Spinal cord (tissue), 10 donors: Measurements from ENCODE around the gene ARSG. TPM values are rescaled to one million over a fixed set of nuclear protein-coding genes. Genes with fewer than 3 reads are reported as not detected.

Source experiments
- DNase-seq, 6 donors: peaks; one replicate each; pipeline versions ENCODE4 v3.0.0 to v3.0.0-alpha.2; 2013 to 2015; ENCODE audit warnings: low spot score in 6 of 6, low read depth in 4 of 6
- H3K27ac ChIP-seq: one replicate; pipeline ENCODE4 v1.5.1; 2013; ENCODE audit warnings: low read depth, low read length, control low read depth
- H3K27me3 ChIP-seq: one replicate; pipeline ENCODE4 v1.6.1; 2013; ENCODE audit warnings: low read length; ENCODE audit not compliant: control insufficient read depth, insufficient read depth
- H3K36me3 ChIP-seq: one replicate; pipeline ENCODE4 v1.6.1; 2013; ENCODE audit warnings: low read length; ENCODE audit not compliant: control insufficient read depth, insufficient read depth
- H3K4me1 ChIP-seq: one replicate; pipeline ENCODE4 v1.6.1; 2013; ENCODE audit warnings: low read length; ENCODE audit not compliant: control insufficient read depth, insufficient read depth
- H3K4me3 ChIP-seq: one replicate; pipeline ENCODE4 v1.5.1; 2013; ENCODE audit warnings: low read depth, low read length, control low read depth
- H3K9me3 ChIP-seq: one replicate; pipeline ENCODE4 v1.6.1; 2013; ENCODE audit warnings: low read length; ENCODE audit not compliant: control insufficient read depth, insufficient read depth
- WGBS: methylation state at CpG from one replicate; pipeline ENCODE4 v1.1.5; 2013; ENCODE audit warnings: missing lambda C conversion rate; ENCODE audit not compliant: insufficient coverage; 5-methylcytosine and 5-hydroxymethylcytosine counted together
- polyA plus RNA-seq, 2 donors: library from polyadenylated mRNA; unstranded; fragments of 120-200 nt; gene quantifications; one replicate each; pipeline ENCODE4 v1.2.1, GENCODE V29; 2013; ENCODE audit not compliant: insufficient read length in 2 of 2
- small RNA-seq: library from RNA; depleted of rRNA; stranded (forward); fragments of <200 nt; gene quantifications from one replicate; pipeline ENCODE3, GENCODE V24; 2014; ENCODE audit warnings: low replicate concordance
- total RNA-seq, 2 donors: library from RNA; depleted of rRNA in 1 of 2; stranded (reverse); fragments of 120-200 nt in 1 of 2; fragments of >200 nt in 1 of 2; gene quantifications; one replicate each; pipeline versions ENCODE4 v1.2.3 to v1.2.4, GENCODE V29; 2013 to 2014
- donor health status: healthy.

ARSG gene
- total and polyA plus RNA-seq, 4 donors: 8.2 to 18.8 (median 9.9) TPM

DNA sequence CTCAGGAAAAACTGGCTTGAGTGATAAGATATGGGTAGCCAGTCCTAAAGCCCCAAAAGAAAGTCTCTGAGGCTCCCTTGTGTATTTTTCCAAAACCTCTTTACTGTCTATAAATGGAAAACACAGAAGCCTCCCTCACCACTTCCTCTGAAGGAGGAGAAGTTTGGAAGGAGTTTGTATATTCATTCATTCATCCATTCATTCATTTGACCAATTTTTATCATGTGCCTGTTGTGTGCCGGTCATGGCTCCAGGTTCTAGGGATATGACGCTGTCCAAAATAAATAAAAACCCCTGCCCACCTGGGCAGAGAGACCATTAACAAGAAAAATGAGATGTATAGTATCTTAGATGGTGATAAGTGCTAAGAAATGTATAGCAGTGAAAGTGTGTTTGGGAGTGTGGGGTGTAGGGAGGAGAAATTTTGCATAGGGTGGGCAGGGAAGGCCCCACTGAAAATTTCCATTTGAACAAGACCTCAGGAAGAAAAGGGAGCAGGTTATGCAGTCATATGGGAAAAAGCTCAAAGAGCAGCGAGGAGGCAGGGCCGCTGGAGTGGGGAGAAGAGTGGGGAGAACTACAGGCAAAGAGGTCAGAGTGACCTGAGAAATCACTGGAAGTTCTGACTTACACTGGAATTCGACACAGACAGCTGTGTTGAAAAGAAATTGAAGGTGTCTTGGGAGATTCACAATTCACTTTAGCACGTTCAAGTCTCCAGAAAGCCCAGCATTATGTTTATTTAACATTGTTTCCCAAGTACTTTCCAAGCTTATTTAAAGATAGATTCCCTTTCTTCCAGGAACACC is 172.1 kb downstream of the ARSG start:
- H3K36me3 ChIP-seq: no peaks in the 10 kb centered on the region
- WGBS: 67% methylated on average over 3 of the region's 6 CpGs
- H3K9me3 ChIP-seq: no peaks in the 10 kb centered on the region
- peaks cover 5% of the 10 kb centered on the region for H3K4me1 ChIP-seq
- H3K4me3 ChIP-seq: no peak overlapping the region
- peaks cover 2% of the 10 kb centered on the region for H3K27me3 ChIP-seq
- H3K27ac ChIP-seq: no peak overlapping the region
- DNase-seq: no peak

DNA sequence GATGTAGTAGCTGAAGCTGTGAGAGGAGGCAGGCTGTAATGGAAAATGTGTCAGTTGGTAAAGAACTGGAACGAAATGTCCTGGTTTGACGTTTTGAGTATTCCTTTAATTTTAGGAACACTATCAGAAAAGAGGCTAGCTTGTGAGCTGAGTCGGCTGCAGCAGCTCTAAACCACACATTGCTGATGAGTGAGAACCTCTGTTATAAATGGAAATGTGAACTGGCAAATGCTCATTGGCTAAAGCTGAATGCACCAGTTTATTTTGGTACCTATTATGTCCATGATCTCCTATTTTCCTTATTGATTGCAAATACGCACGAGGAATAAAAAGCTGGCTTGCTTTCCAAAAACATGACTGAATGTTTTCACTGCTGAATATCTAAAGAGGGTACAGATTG is 177.0 kb downstream of the ARSG start:
- Histone ChIP-seq H3K9me3 (no peaks in the 10 kb centered on the region), H3K36me3 (no peaks in the 10 kb centered on the region), H3K4me3 (no peak overlapping the region), H3K27me3 (no peaks in the 10 kb centered on the region), H3K27ac (no peak overlapping the region), H3K4me1 (no peaks in the 10 kb centered on the region)
- no peak for DNase-seq
- 29% methylated on average over 3 of the region's 5 CpGs for WGBS

DNA sequence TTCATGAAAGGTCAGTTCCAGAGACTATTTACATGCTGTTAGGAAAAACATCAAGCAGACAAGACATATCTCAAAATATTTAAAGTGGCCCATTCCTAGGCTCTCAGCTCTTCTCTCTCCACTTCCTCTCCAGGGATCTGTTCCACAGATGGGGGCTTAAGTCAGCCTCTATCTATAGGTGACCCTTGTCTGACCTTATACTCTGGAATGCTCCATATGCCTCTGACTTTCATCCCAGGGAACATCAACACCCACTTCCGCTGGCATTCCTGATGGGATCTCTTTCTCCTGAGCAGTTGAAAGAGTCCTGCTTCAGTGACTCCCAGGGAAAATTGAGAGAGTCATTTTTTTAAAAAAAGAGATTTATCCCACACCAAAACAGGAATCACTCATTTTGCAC is 177.5 kb downstream of the ARSG start:
- no peaks in the 10 kb centered on the region for H3K4me1 ChIP-seq
- no peak overlapping the region for H3K4me3 ChIP-seq
- H3K36me3 ChIP-seq: no peaks in the 10 kb centered on the region
- WGBS: no CpG with 5 or more reads among the region's 1 CpG
- no peaks in the 10 kb centered on the region for H3K9me3 ChIP-seq
- DNase-seq: no peak
- H3K27ac ChIP-seq: no peak overlapping the region
- no peaks in the 10 kb centered on the region for H3K27me3 ChIP-seq

Small RNA genes within 50 kb of the gene (small RNA-seq; reads per million reads assigned to genes)
- not detected for gene MIR635

Other genes starting within 250 kb of the ARSG start
- 10 to 100 TPM; 57.5 to 83.9 TPM for gene AMZ2, start 43.5 kb upstream of the ARSG start, total RNA-seq
- gene AMZ2, start 43.5 kb upstream of the ARSG start, polyA plus RNA-seq: 100 to 1,000 TPM; 114 to 122 TPM
- gene SLC16A6, start 368 bp upstream of the ARSG start, total RNA-seq: 10 to 100 TPM; 11.1 to 36.5 TPM
- gene SLC16A6, start 368 bp upstream of the ARSG start, polyA plus RNA-seq: 1 to 10 TPM; 2.3 to 7.6 TPM
- 10 to 100 TPM; 48.0 to 84.8 TPM for gene WIPI1, start 166.0 kb downstream of the ARSG start, total RNA-seq
- gene WIPI1, start 166.0 kb downstream of the ARSG start, polyA plus RNA-seq: 10 to 100 TPM; 19.2 to 35.0 TPM
- 100 to 1,000 TPM; 338 to 397 TPM for gene PRKAR1A, start 220.9 kb downstream of the ARSG start, total RNA-seq
- gene PRKAR1A, start 220.9 kb downstream of the ARSG start, polyA plus RNA-seq: 100 to 1,000 TPM; 245 to 283 TPM